ENCODE measurements around the gene PBRM1.

- TF ChIP-seq EZH2 (IDR thresholded peaks at IDR 0.05; ENCODE audit: borderline replicate concordance, insufficient read depth, low read depth, low read length, poor library complexity, severe bottlenecking): no peak
- TF ChIP-seq CTCF (IDR thresholded peaks at IDR 0.05): no peak
Observed at GRCh38 chr3:52513281-52513680, 172.4 kb downstream of the PBRM1 start.
